HCT116 (cell line): ENCODE measurements around the gene COX7A2L. TPM values are rescaled to one million over a fixed set of nuclear protein-coding genes. Genes with fewer than 3 reads are reported as not detected.

Experiments
- ATAC-seq: fragments of 200-7000 bp; cut with Tn5 transposase; 2 replicates; pipeline ENCODE4 v1.9.1; 2020; ENCODE audit warnings: mild to moderate bottlenecking, moderate library complexity
- BruUV-seq: library from RNA; stranded (reverse); fragments of 400-500 nt; replicated peaks from 2 replicates; lab custom pipeline; 2021; lab: Mats Ljungman, UMichigan
- CTCF ChIA-PET: fragments of 300-600 bp; sonication (Branson Sonifier 250); formaldehyde crosslinking; loops from one replicate; lab custom pipeline; 2021; ENCODE audit warnings: antibody characterized with exemption; lab: Charles Lee
- POLR2A ChIA-PET: fragments of 300-600, 350-600 bp; sonication (Branson Sonifier 250); formaldehyde crosslinking; loops from one replicate; lab custom pipeline; 2021; ENCODE audit warnings: antibody characterized with exemption; lab: Charles Lee
- RAD21 ChIA-PET, 2 experiments: fragments of 300-600 bp; sonication (Branson Sonifier 250); formaldehyde crosslinking; loops; one replicate each; lab custom pipeline; 2023; ENCODE audit warnings: low total read pairs in 2 of 2; ENCODE audit not compliant: uncharacterized antibody in 2 of 2, unreplicated experiment in 2 of 2, low non-redundant PET in 1 of 2; lab: Charles Lee
- DNase-seq: peaks from one replicate; pipeline ENCODE4 v3.0.0-alpha.2; 2010; ENCODE audit warnings: low read depth, low spot score
- H2AFZ ChIP-seq: fragments of 200-600 bp; shearing (Covaris generic), sonication (generic); 2 replicates; pipeline ENCODE4 v1.6.1; 2017; ENCODE audit warnings: low read depth, mixed run types, mixed read lengths, antibody characterized with exemption, low read length; ENCODE audit not compliant: poor library complexity, severe bottlenecking
- H3K27ac ChIP-seq: 2 replicates; pipeline ENCODE4 v1.5.1; 2012; ENCODE audit warnings: low read depth, low read length
- H3K27me3 ChIP-seq: fragments of 200-600 bp; sonication (generic); 2 replicates; pipeline ENCODE4 v1.6.1; 2016; ENCODE audit warnings: mixed run types, low read length, mixed read lengths; ENCODE audit not compliant: insufficient read depth
- H3K36me3 ChIP-seq, 2 experiments: fragments of 200-500 bp in 1 of 2; fragments of 200-600 bp in 1 of 2; sonication (Bioruptor generic) in 1 of 2; sonication (generic) in 1 of 2; 2 replicates each; pipeline versions ENCODE4 v1.5.1 to v1.6.1; 2014 to 2016; ENCODE audit warnings: low read length in 2 of 2, inconsistent platforms in 1 of 2, mixed read lengths in 1 of 2, mixed run types in 1 of 2; ENCODE audit not compliant: insufficient read depth in 2 of 2, control insufficient read depth in 1 of 2
- H3K4me1 ChIP-seq, 2 experiments: fragments of 200-600 bp in 1 of 2; sonication (generic) in 1 of 2; 2 replicates each; pipeline versions ENCODE4 v1.5.1 to v1.6.1; 2012 to 2017; ENCODE audit warnings: low read length in 2 of 2, inconsistent platforms in 1 of 2, mild to moderate bottlenecking in 1 of 2, mixed read lengths in 1 of 2, mixed run types in 1 of 2, moderate library complexity in 1 of 2; ENCODE audit not compliant: insufficient read depth in 2 of 2, control insufficient read depth in 1 of 2
- H3K4me2 ChIP-seq: fragments of 200-600 bp; sonication (generic); 2 replicates; pipeline ENCODE4 v1.6.1; 2017; ENCODE audit warnings: mixed run types, low read length, mixed read lengths
- H3K4me3 ChIP-seq, 2 experiments: fragments of 200-600 bp in 1 of 2; sonication (generic) in 1 of 2; replicated peaks in 1 of 2; 2 replicates each; pipeline ENCODE4 v1.5.1; 2011 to 2016; ENCODE audit warnings: low read length in 2 of 2, control low read depth in 1 of 2, low read depth in 1 of 2, mild to moderate bottlenecking in 1 of 2, mixed read lengths in 1 of 2, mixed run types in 1 of 2
- H3K79me2 ChIP-seq: fragments of 200-600 bp; sonication (generic); 2 replicates; pipeline ENCODE4 v1.6.1; 2017; ENCODE audit warnings: mild to moderate bottlenecking, mixed run types, low read length, moderate library complexity, mixed read lengths; ENCODE audit not compliant: insufficient read depth
- H3K9ac ChIP-seq: fragments of 200-600 bp; sonication (generic); 2 replicates; pipeline ENCODE4 v1.6.1; 2016; ENCODE audit warnings: low read length, mixed read lengths
- H3K9me2 ChIP-seq: fragments of 200-600 bp; sonication (generic), shearing (Covaris generic); 2 replicates; pipeline ENCODE4 v1.6.1; 2017; ENCODE audit warnings: mixed run types, mild to moderate bottlenecking, moderate library complexity; ENCODE audit not compliant: insufficient read depth
- H3K9me3 ChIP-seq, 2 experiments: fragments of 200-500 bp in 1 of 2; fragments of 200-600 bp in 1 of 2; sonication (Bioruptor generic) in 1 of 2; sonication (generic) in 1 of 2; 2 replicates each; pipeline ENCODE4 v1.6.1; 2014 to 2017; ENCODE audit warnings: low read length in 2 of 2, mixed read lengths in 2 of 2, inconsistent platforms in 1 of 2, low read depth in 1 of 2, mild to moderate bottlenecking in 1 of 2, mixed run types in 1 of 2, moderate library complexity in 1 of 2; ENCODE audit not compliant: control insufficient read depth in 1 of 2, insufficient read depth in 1 of 2
- H4K20me1 ChIP-seq: fragments of 200-600 bp; sonication (generic), shearing (Covaris generic); 2 replicates; pipeline ENCODE4 v1.6.1; 2017; ENCODE audit warnings: mixed run types, mild to moderate bottlenecking, moderate library complexity; ENCODE audit not compliant: insufficient read depth
- CEBPB ChIP-seq: IDR thresholded peaks from 2 replicates; pipeline ENCODE4 v1.6.1; 2012; ENCODE audit warnings: low read depth
- EZH2 ChIP-seq: fragments of 200-600 bp; sonication (generic); IDR thresholded peaks from 2 replicates; pipeline ENCODE4 v1.6.1; 2017; ENCODE audit warnings: antibody characterized with exemption, mixed run types
- POLR2AphosphoS5 ChIP-seq: IDR thresholded peaks from 2 replicates; pipeline ENCODE4 v1.6.1; 2011; ENCODE audit warnings: mild to moderate bottlenecking, low read depth, low read length, moderate library complexity
- intact Hi-C: fragments of 100-400 bp; cut with micrococcal nuclease; formaldehyde crosslinking; loops from 2 replicates; pipeline ENCODE4 v1.10.0; 2022
- total RNA-seq: library from RNA; stranded (reverse); gene quantifications from one replicate; pipeline ENCODE4 v1.2.1, GENCODE V29; 2021; ENCODE audit not compliant: unreplicated experiment
- TF ChIP-seq, protein P1 (sequence below): IDR thresholded peaks from 2 replicates; pipeline ENCODE4 v1.6.1; 2012; ENCODE audit warnings: low read depth

COX7A2L gene
- total RNA-seq, 1 experiment from 2014 or later: 104 TPM

DNA sequence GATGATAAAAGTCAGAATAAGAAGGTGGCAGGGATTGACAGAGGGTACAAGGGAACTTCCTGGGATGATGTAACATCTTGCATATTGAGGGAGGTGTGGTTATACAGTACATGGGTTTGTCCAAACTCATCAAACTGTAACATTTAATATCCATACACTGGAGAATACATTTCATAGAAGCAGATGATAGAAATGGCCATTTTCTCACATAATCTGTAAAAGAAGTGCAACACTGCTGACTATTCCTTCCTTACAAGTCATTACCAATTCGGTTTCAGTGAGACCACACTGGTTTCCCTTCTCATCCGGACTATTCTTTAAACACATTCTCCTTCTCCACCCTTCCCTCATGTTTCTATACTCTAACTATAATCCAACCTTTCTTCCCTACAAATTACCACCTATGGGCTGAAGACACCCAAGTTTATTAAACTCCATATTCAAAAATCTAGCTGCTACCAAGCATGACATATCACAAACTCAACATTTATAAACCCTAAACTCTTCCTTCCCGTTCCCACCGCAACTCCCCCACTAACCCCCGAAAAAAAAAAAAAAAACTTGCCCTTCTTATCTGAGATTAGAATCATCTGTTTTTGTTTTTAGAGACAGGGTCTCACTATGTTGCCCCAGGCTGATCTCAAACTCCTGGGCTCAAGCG lies 1.6 kb downstream of the COX7A2L start:
- POLR2A ChIA-PET: no interaction called here
- H3K79me2 ChIP-seq: peaks cover 63% of the 10 kb centered on the region
- H3K9me3 ChIP-seq: no peaks in the 10 kb centered on the region
- H3K9ac ChIP-seq: peak overlapping the region; percentile 94
- H3K4me2 ChIP-seq: peak overlapping the region; percentile 95
- ATAC-seq: no peak
- H3K9me2 ChIP-seq: no peaks in the 10 kb centered on the region
- no peaks in the 10 kb centered on the region for H3K36me3 ChIP-seq
- H3K4me1 ChIP-seq: peaks cover 13 to 21% of the 10 kb centered on the region in 2 experiments; a peak in 3 of 4 replicates
- H3K4me3 ChIP-seq: peak overlapping the region; percentile 96 to 99
- DNase-seq: no peak
- intact Hi-C loops: no loop called here
- no peak overlapping the region for H3K27ac ChIP-seq
- no peak for TF ChIP-seq POLR2AphosphoS5
- TF ChIP-seq EZH2: no peak
- 0 out of 2 replicates have a peak, but pooled peaks have one; percentile 49 for TF ChIP-seq CEBPB
- TF ChIP-seq, protein P1, sequence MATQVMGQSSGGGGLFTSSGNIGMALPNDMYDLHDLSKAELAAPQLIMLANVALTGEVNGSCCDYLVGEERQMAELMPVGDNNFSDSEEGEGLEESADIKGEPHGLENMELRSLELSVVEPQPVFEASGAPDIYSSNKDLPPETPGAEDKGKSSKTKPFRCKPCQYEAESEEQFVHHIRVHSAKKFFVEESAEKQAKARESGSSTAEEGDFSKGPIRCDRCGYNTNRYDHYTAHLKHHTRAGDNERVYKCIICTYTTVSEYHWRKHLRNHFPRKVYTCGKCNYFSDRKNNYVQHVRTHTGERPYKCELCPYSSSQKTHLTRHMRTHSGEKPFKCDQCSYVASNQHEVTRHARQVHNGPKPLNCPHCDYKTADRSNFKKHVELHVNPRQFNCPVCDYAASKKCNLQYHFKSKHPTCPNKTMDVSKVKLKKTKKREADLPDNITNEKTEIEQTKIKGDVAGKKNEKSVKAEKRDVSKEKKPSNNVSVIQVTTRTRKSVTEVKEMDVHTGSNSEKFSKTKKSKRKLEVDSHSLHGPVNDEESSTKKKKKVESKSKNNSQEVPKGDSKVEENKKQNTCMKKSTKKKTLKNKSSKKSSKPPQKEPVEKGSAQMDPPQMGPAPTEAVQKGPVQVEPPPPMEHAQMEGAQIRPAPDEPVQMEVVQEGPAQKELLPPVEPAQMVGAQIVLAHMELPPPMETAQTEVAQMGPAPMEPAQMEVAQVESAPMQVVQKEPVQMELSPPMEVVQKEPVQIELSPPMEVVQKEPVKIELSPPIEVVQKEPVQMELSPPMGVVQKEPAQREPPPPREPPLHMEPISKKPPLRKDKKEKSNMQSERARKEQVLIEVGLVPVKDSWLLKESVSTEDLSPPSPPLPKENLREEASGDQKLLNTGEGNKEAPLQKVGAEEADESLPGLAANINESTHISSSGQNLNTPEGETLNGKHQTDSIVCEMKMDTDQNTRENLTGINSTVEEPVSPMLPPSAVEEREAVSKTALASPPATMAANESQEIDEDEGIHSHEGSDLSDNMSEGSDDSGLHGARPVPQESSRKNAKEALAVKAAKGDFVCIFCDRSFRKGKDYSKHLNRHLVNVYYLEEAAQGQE: no peak
- TF ChIP-seq, all 23 proteins: peak for 1
- no peaks in the 10 kb centered on the region for H3K27me3 ChIP-seq
- RAD21 ChIA-PET: no interaction called here
- BruUV-seq: no TSS peak
- no peak overlapping the region for H2AFZ ChIP-seq
- H4K20me1 ChIP-seq: 0 out of 2 replicates have a peak, but pooled peaks cover 8% of the 10 kb centered on the region
- CTCF ChIA-PET: no interaction called here
